Measurements from ENCODE around the gene CARNS1.

- TF ChIP-seq CTCF (conservative IDR thresholded peaks at IDR 0.05; ENCODE audit: low read length) (no peak), EZH2phosphoT487 (IDR thresholded peaks at IDR 0.05; ENCODE audit: borderline replicate concordance) (no peak)
Measured at GRCh38 chr11:67370351-67371076, 45.0 kb upstream of the CARNS1 start.

Data from Loucy (cell line).